Caco-2 (cell line): ENCODE data around the gene SNAPC5. TPM values are rescaled to one million over a fixed set of nuclear protein-coding genes. Genes with fewer than 3 reads are reported as not detected.
"Not testable (repeated sequence)": the region's sequence is repeated elsewhere in the genome, so short reads cannot be mapped to it uniquely, and the experiment has no call there.

Experiments used
- BruUV-seq: library from RNA; stranded (reverse); fragments of 400-500 nt; replicated peaks from 2 replicates; lab custom pipeline; 2021; lab: Mats Ljungman, UMichigan
- CTCF ChIA-PET: fragments of 300-600 bp; sonication (Branson Sonifier 250); formaldehyde crosslinking; loops from one replicate; lab custom pipeline; 2022; ENCODE audit warnings: antibody characterized with exemption; lab: Charles Lee
- POLR2A ChIA-PET: fragments of 300-600 bp; sonication (Branson Sonifier 250); formaldehyde crosslinking; loops from one replicate; lab custom pipeline; 2022; ENCODE audit warnings: antibody characterized with exemption; lab: Charles Lee
- DNase-seq, 2 experiments: peaks; one replicate each; pipeline versions ENCODE4 v3.0.0 to v3.0.0-alpha.2; 2020 to 2022
- H3K27me3 ChIP-seq: replicated peaks from 2 replicates; pipeline ENCODE4 v1.6.0; 2011; ENCODE audit warnings: low read length; ENCODE audit not compliant: control insufficient read depth, insufficient read depth
- H3K36me3 ChIP-seq: 2 replicates; pipeline ENCODE4 v1.5.1; 2011; ENCODE audit warnings: low read length; ENCODE audit not compliant: control insufficient read depth, insufficient read depth
- H3K4me1 ChIP-seq: fragments of 250-450 bp; sonication (Bioruptor Pico); 2 replicates; pipeline ENCODE4 v1.5.1; 2020; ENCODE audit warnings: mild to moderate bottlenecking
- H3K4me3 ChIP-seq: 2 replicates; pipeline ENCODE4 v1.5.1; 2011; ENCODE audit warnings: low read depth, mild to moderate bottlenecking, control low read depth, low read length
- H3K9me3 ChIP-seq: fragments of 250-450 bp; sonication (Bioruptor Pico); 2 replicates; pipeline ENCODE4 v1.5.1; 2020; ENCODE audit warnings: mild to moderate bottlenecking, moderate library complexity
- H3K27ac Mint-ChIP-seq: one replicate; pipeline ENCODE4 v1.8.0; 2022; ENCODE audit warnings: mixed read lengths; ENCODE audit not compliant: unreplicated experiment
- H3K27me3 Mint-ChIP-seq: one replicate; pipeline ENCODE4 v1.8.0; 2022; ENCODE audit warnings: mixed read lengths; ENCODE audit not compliant: insufficient read depth, unreplicated experiment
- H3K36me3 Mint-ChIP-seq: one replicate; pipeline ENCODE4 v1.8.0; 2022; ENCODE audit warnings: mild to moderate bottlenecking, mixed read lengths; ENCODE audit not compliant: insufficient read depth, unreplicated experiment
- H3K4me1 Mint-ChIP-seq: one replicate; pipeline ENCODE4 v1.8.0; 2022; ENCODE audit warnings: low read depth, mixed read lengths; ENCODE audit not compliant: unreplicated experiment
- H3K4me3 Mint-ChIP-seq: one replicate; pipeline ENCODE4 v1.8.0; 2022; ENCODE audit warnings: mild to moderate bottlenecking, moderate library complexity, mixed read lengths; ENCODE audit not compliant: unreplicated experiment
- H3K9me3 Mint-ChIP-seq: one replicate; pipeline ENCODE4 v1.8.0; 2022; ENCODE audit warnings: mixed read lengths; ENCODE audit not compliant: unreplicated experiment
- CTCF ChIP-seq, 2 experiments: fragments of 200-600 bp in 1 of 2; IDR thresholded peaks; 1 replicate in 1 of 2; 2 replicates in 1 of 2; pipeline versions ENCODE4 v1.5.1 to v1.8.0; 2011 to 2022; ENCODE audit warnings: antibody characterized with exemption in 1 of 2, control low read depth in 1 of 2, inconsistent platforms in 1 of 2, low read depth in 1 of 2, low read length in 1 of 2, mild to moderate bottlenecking in 1 of 2, moderate library complexity in 1 of 2; ENCODE audit not compliant: insufficient read depth in 1 of 2, severe bottlenecking in 1 of 2, unreplicated experiment in 1 of 2
- intact Hi-C: fragments of 100-400 bp; cut with micrococcal nuclease; formaldehyde crosslinking; loops from one replicate; pipeline ENCODE4 v1.10.0; 2022; ENCODE audit not compliant: unreplicated experiment
- total RNA-seq: library from RNA; stranded (reverse); gene quantifications from 2 replicates; pipeline ENCODE4 v1.2.3, GENCODE V29; 2022

SNAPC5 gene
- total RNA-seq, 1 experiment from 2014 or later: 28.1 TPM

- peak within 1 kb of the TSS; percentile 68 for H3K4me3 ChIP-seq
- Mint-ChIP-seq H3K9me3 (no peaks in the 10 kb centered on the region), H3K4me1 (peaks cover 15% of the 10 kb centered on the region), H3K4me3 (peak within 1 kb of the TSS; percentile 96), H3K36me3 (peaks cover 58% of the 10 kb centered on the region), H3K27ac (peak within 1 kb of the TSS; percentile 100), H3K27me3 (no peaks in the 10 kb centered on the region)
- TF ChIP-seq CTCF (IDR thresholded peaks at IDR 0.05; ENCODE audit: insufficient read depth in 1 of 2, low read depth in 1 of 2, low read length in 1 of 2, severe bottlenecking in 1 of 2, unreplicated experiment in 1 of 2): no peak
- no TSS peak for BruUV-seq
- ChIA-PET POLR2A (interaction anchor here (0.6 to 1.1 kb wide), 5 partner anchors 8 to 1701 kb away, joined by 3 to 4 read pairs (median 4); partner anchors contain the start of genes CALML4, MAP2K1 and RNU5B-1), CTCF (interaction anchor here (0.6 kb wide), 1 partner anchor 215 kb away, joined by 4 read pairs; no protein-coding TSS in a partner anchor)
- H3K4me1 ChIP-seq: peaks cover 6% of the 10 kb centered on the region; the same call in 1 of the 2 replicates
- intact Hi-C loops: loop anchor here (2.0 kb wide), 1 partner anchor 148 kb away; the partner anchor contains the start of gene TIPIN
- DNase-seq: peak; percentile 78 to 83
- no peaks in the 10 kb centered on the region for H3K27me3 ChIP-seq
- peaks cover 2% of the 10 kb centered on the region for H3K36me3 ChIP-seq
- no peaks in the 10 kb centered on the region for H3K9me3 ChIP-seq
Observed at GRCh38 chr15:66504563-66505429, 7.2 kb upstream of the SNAPC5 start, which contains the start of the genes RPL4 and ZWILCH. TSS of gene RPL4 (minus strand) at chr15:66504855. CDS start at chr15:66504790, 65 bp downstream. TSS of gene ZWILCH (plus strand) at chr15:66505326. CDS start at chr15:66505339, 13 bp downstream.

GRCh38 chr15:66503780-66504562 lies 6.4 kb upstream of the SNAPC5 start:
- BruUV-seq: TSS peak; percentile 63

GRCh38 chr15:66503041-66503648 lies 5.6 kb upstream of the SNAPC5 start:
- DNase-seq, H3K9me3 Mint-ChIP-seq, POLR2A ChIA-PET, CTCF ChIA-PET, H3K9me3 ChIP-seq, H3K27me3 ChIP-seq, H3K36me3 ChIP-seq, BruUV-seq, intact Hi-C loops, H3K4me1 ChIP-seq, H3K27me3 Mint-ChIP-seq: not testable (repeated sequence)
- Mint-ChIP-seq H3K4me3 (peak overlapping the region; percentile 96), H3K27ac (peak overlapping the region; percentile 100), H3K36me3 (peaks cover 74% of the 10 kb centered on the region), H3K4me1 (peaks cover 15% of the 10 kb centered on the region)
- H3K4me3 ChIP-seq: peak overlapping the region; percentile 68

More at GRCh38 chr15:66503780-66504562, 6.4 kb upstream of the SNAPC5 start:
- Mint-ChIP-seq H3K9me3 (no peaks in the 10 kb centered on the region), H3K36me3 (peaks cover 66% of the 10 kb centered on the region), H3K27me3 (no peaks in the 10 kb centered on the region), H3K4me1 (peaks cover 15% of the 10 kb centered on the region), H3K4me3 (peak overlapping the region; percentile 96), H3K27ac (peak overlapping the region; percentile 100)
- intact Hi-C loops: loop anchor here (2.0 kb wide), 1 partner anchor 147 kb away; the partner anchor contains the start of gene TIPIN
- Histone ChIP-seq H3K9me3 (no peaks in the 10 kb centered on the region), H3K36me3 (peaks cover 2% of the 10 kb centered on the region), H3K4me3 (peak overlapping the region; percentile 68), H3K4me1 (peaks cover 6% of the 10 kb centered on the region; the same call in 1 of the 2 replicates), H3K27me3 (no peaks in the 10 kb centered on the region)
- no peak for DNase-seq
- ChIA-PET POLR2A (no interaction called here), CTCF (no interaction called here)
- TF ChIP-seq CTCF (IDR thresholded peaks at IDR 0.05; ENCODE audit: insufficient read depth in 1 of 2, low read depth in 1 of 2, low read length in 1 of 2, severe bottlenecking in 1 of 2, unreplicated experiment in 1 of 2): no peak
